DOHH2 (cell line): ENCODE results near the gene TES.
"Not testable (repeated sequence)": the region's sequence is repeated elsewhere in the genome, so short reads cannot be mapped to it uniquely, and the experiment has no call there.

Source experiments
- CTCF ChIP-seq: fragments of 200-600 bp; sonication (generic); IDR thresholded peaks from one replicate; pipeline ENCODE4 v1.5.1; 2014; ENCODE audit warnings: antibody characterized with exemption, mild to moderate bottlenecking, low read depth, low read length; ENCODE audit not compliant: poor library complexity, severe bottlenecking
- EZH2phosphoT487 ChIP-seq: fragments of 200-600 bp; sonication (generic); IDR thresholded peaks from 2 replicates; pipeline ENCODE4 v1.6.1; 2017; ENCODE audit warnings: borderline replicate concordance, mild to moderate bottlenecking, antibody characterized with exemption, low read length, moderate library complexity, mixed read lengths

- not testable (repeated sequence) for TF ChIP-seq CTCF, EZH2phosphoT487
These were observed 34.5 kb downstream of the TES start for GRCh38 chr7:116244803-116245202.
